Heart right ventricle (tissue), 16 donors: Measurements from ENCODE around the gene AIG1. TPM values are rescaled to one million over a fixed set of nuclear protein-coding genes. Genes with fewer than 3 reads are reported as not detected.

Experiments used
- ATAC-seq, 8 donors: fragments of 200-7000 bp; cut with Tn5 transposase; one replicate each; pipeline ENCODE4 v1.9.1; 2020; ENCODE audit warnings: mild to moderate bottlenecking in 8 of 8, moderate library complexity in 8 of 8, moderate number of reproducible peaks in 1 of 8
- DNase-seq, 2 donors: peaks; one replicate each; pipeline ENCODE4 v3.0.0-alpha.2; 2020
- H3K27ac ChIP-seq, 10 donors: fragments of 200-600 bp; sonication (generic) in 2 of 10; one replicate each; pipeline versions ENCODE4 v1.5.0 to v1.8.0; 2020 to 2022; ENCODE audit warnings: mild to moderate bottlenecking in 3 of 10
- H3K27me3 ChIP-seq, 7 donors: fragments of 200-600 bp; one replicate each; pipeline ENCODE4 v1.8.0; 2021 to 2022; ENCODE audit warnings: mild to moderate bottlenecking in 2 of 7
- H3K36me3 ChIP-seq, 9 donors: fragments of 200-600 bp; sonication (generic) in 1 of 9; one replicate each; pipeline versions ENCODE4 v1.5.0 to v1.8.0; 2020 to 2022; ENCODE audit warnings: mild to moderate bottlenecking in 2 of 9
- H3K4me1 ChIP-seq, 9 donors: fragments of 200-600 bp; sonication (generic) in 1 of 9; one replicate each; pipeline versions ENCODE4 v1.5.0 to v1.8.0; 2020 to 2022; ENCODE audit warnings: mild to moderate bottlenecking in 4 of 9
- H3K4me3 ChIP-seq, 10 donors: fragments of 200-600 bp; sonication (generic) in 2 of 10; one replicate each; pipeline versions ENCODE4 v1.5.0 to v1.8.0; 2020 to 2022; ENCODE audit warnings: mild to moderate bottlenecking in 7 of 10, moderate library complexity in 2 of 10
- H3K9me3 ChIP-seq, 11 donors: fragments of 200-600 bp in 10 of 11; sonication (generic) in 2 of 11; one replicate each; pipeline versions ENCODE4 v1.5.0 to v1.8.0; 2013 to 2022; ENCODE audit warnings: mild to moderate bottlenecking in 2 of 11, control low read depth in 1 of 11, moderate library complexity in 1 of 11
- WGBS, 2 donors: extraction: QIAGEN DNeasy Blood & Tissue Kit; methylation state at CpG; one replicate each; pipeline ENCODE4 v1.1.7; 2013; ENCODE audit warnings: inconsistent platforms in 1 of 2; 5-methylcytosine and 5-hydroxymethylcytosine counted together
- intact Hi-C, 10 donors: fragments of 100-400 bp; cut with DNase I; formaldehyde crosslinking; loops; one replicate each; pipeline versions ENCODE4 v1.11.1 to v1.14.2; 2022
- polyA plus RNA-seq, 2 donors: library from polyadenylated mRNA; stranded (reverse); fragments of 200-250 nt; gene quantifications; one replicate each; pipeline ENCODE4 v1.2.3, GENCODE V29; 2013
- total RNA-seq, 10 donors: library from RNA; stranded (reverse); fragmentation: NEBNext Ultra II Directional in 3 of 10; extraction: Animal tissue kit (Norgen Biotek cat#: 25700) in 3 of 10; gene quantifications; one replicate each; pipeline versions ENCODE4 v1.2.1 to v1.2.4, GENCODE V29; 2021 to 2023
- TF ChIP-seq, protein P1 (sequence below), 9 donors: fragments of 200-600 bp; sonication (generic) in 2 of 9; IDR thresholded peaks; one replicate each; pipeline versions ENCODE4 v1.5.0 to v1.8.0; 2021 to 2022; ENCODE audit warnings: antibody characterized with exemption in 9 of 9, mild to moderate bottlenecking in 5 of 9, moderate library complexity in 1 of 9
- donor health status: Arrhythmogenic right ventricular cardiomyopathy.
- donor health status: ischemic (EF 13 %, LVEDD 7.1; RV severe dilation, severe dysfunction).
- donor health status: healthy with polysubstance abuse.
- donor health status: DM: no; HTN: yes; CAD: no.
- donor health status: DM: no; HTN: no; CAD: no.
- donor health status: ischemic (EF 25% LVEDD 6.9; RV normal size, moderate dysfunction).
- donor health status: ischemic (EF 25% LVEDD 5.7; RV mildly dilated, moderate dysfunction).
- donor health status: healthy.
- donor health status: DM: yes; HTN: yes; CAD: no.
- donor health status: Ischemic cardiomyopathy.
- donor health status: ischemic (EF 35%, LVEDD 5.7; RV mildly dilated, moderate dysfunction).
- donor health status: nonischemic (EF 11% LVEDD 7.7; RV severe dilation, severe dysfunction).
- donor health status: DM: yes; HTN: yes; CAD: no.
- donor health status: PGD.
- donor health status: ischemic (EF 29% LVEDD 5.4; RV normal size, mild dysfunction).
- donor health status: nonischemic (EF 23%, LVEDD 6.1; RV moderate dilation, normal function).

Gene AIG1
- total and polyA plus RNA-seq, 12 donors = 17.4 to 83.2 (median 66.2) TPM

DNA sequence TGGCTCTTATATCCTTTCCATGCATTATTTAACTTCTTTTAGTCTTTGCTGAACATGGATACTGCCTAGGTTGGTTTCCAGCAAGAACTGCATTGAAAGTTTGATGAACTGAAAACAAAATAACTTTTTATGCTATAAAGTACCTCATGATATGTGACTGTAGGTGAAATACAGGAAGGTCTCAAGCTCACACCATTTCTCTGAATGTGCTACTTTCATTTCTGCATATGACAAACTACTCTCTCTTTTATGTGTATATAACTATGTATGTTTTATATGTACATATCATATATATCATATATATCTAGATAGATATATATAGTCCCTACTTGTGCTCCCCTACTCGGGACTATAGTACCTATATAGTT lies 65.9 kb downstream of the AIG1 start:
- DNase-seq = no peak
- peaks cover 0 to 21% (median 11%) of the 10 kb centered on the region in 11 donors for H3K9me3 ChIP-seq
- intact Hi-C loops = no loop called here
- ATAC-seq = no peak
- H3K36me3 ChIP-seq = peaks cover 0 to 39% (median 0%) of the 10 kb centered on the region in 9 donors
- 92 to 97% methylated on average over 1 of the region's 1 CpG for WGBS, 2 donors
- H3K4me1 ChIP-seq = no peaks in the 10 kb centered on the region
- H3K4me3 ChIP-seq = no peak overlapping the region
- H3K27me3 ChIP-seq = no peaks in the 10 kb centered on the region
- H3K27ac ChIP-seq = no peak overlapping the region
- TF ChIP-seq, protein P1, sequence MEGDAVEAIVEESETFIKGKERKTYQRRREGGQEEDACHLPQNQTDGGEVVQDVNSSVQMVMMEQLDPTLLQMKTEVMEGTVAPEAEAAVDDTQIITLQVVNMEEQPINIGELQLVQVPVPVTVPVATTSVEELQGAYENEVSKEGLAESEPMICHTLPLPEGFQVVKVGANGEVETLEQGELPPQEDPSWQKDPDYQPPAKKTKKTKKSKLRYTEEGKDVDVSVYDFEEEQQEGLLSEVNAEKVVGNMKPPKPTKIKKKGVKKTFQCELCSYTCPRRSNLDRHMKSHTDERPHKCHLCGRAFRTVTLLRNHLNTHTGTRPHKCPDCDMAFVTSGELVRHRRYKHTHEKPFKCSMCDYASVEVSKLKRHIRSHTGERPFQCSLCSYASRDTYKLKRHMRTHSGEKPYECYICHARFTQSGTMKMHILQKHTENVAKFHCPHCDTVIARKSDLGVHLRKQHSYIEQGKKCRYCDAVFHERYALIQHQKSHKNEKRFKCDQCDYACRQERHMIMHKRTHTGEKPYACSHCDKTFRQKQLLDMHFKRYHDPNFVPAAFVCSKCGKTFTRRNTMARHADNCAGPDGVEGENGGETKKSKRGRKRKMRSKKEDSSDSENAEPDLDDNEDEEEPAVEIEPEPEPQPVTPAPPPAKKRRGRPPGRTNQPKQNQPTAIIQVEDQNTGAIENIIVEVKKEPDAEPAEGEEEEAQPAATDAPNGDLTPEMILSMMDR (IDR thresholded peaks at IDR 0.05) = no peak

DNA sequence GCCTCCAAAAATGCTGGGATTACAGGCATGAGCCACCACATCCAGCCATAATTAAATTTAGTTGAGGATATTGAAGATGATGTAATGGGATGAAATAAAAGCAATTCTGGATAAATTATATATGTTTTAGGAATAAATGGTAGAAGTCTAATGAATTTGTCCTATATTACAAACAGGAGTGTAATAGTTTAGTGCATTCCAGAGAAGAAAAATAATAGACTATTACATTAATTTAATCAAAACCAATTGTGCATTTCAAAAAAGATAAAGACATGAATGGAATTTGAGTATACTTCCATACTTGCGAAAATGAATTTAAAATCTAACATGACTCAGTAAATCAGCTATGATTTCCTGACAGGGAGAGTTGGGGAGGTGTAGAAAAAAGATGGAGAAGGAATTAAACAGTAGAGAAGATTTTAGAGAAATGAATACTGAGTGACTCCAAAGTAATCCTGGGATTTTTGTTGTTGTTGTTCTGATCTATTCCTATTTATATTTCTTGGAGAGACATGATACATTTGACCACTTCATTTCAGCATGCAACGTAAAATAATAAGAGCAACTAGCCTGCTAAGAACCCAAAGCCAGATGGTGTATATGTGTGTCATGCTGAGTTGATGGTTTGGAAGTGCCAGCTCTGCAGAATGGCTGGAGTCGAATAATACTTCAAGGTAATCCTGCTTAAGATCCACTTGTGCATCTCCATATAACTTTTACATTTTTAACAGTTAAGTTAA lies 67.4 kb downstream of the AIG1 start:
- Histone ChIP-seq H3K27me3 (no peaks in the 10 kb centered on the region), H3K4me1 (no peaks in the 10 kb centered on the region), H3K4me3 (no peak overlapping the region), H3K9me3 (peaks cover 0 to 29% (median 11%) of the 10 kb centered on the region in 11 donors), H3K36me3 (peaks cover 0 to 40% (median 0%) of the 10 kb centered on the region in 9 donors), H3K27ac (no peak overlapping the region)
- DNase-seq = no peak
- TF ChIP-seq, protein P1 (IDR thresholded peaks at IDR 0.05) = no peak
- WGBS, 2 donors = 93 to 94% methylated on average over 3 of the region's 3 CpGs
- intact Hi-C loops = no loop called here
- ATAC-seq = no peak

DNA sequence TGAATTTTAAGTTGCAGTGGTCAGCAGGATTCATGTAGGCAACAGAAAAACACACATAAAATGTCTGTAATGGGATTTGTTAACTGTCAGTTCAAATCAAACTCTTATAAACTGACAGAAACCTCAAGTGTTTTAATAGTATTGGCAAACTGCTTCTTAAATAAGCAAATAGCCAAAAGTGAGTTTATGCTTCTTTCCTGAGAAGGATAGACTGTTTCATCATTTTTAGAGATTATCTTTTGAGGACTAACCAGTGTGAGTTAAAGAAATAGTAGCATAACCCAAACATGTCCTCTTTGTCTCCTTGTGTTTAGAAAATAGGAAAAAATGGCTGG lies 68.0 kb downstream of the AIG1 start:
- peaks cover 0 to 29% (median 11%) of the 10 kb centered on the region in 11 donors for H3K9me3 ChIP-seq
- intact Hi-C loops = no loop called here
- no peak overlapping the region for H3K27ac ChIP-seq
- no peaks in the 10 kb centered on the region for H3K27me3 ChIP-seq
- no peak for ATAC-seq
- TF ChIP-seq, protein P1 (IDR thresholded peaks at IDR 0.05) = no peak
- H3K4me3 ChIP-seq = no peak overlapping the region
- H3K4me1 ChIP-seq = no peaks in the 10 kb centered on the region
- peaks cover 0 to 40% (median 0%) of the 10 kb centered on the region in 9 donors for H3K36me3 ChIP-seq
- no peak for DNase-seq

DNA sequence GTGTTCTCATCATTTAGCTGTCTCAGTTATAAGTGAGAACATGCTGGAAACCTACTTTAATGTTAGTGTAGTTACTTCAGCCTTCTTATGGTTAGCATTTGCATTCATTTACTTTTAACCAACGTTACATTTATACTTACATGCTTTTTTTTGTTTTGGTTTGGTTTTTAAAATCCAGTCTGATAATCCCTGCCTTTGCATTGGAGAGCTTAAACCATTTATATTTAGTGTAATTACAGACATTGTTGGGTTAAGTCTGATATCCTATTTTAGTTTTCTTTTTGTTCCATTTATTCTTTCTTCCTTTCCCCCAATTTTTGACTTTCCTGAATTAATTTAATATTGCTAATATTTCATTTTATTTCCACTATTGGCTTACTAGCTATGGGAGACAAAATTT lies 70.2 kb downstream of the AIG1 start:
- no peak overlapping the region for H3K4me3 ChIP-seq
- H3K36me3 ChIP-seq = peaks cover 0 to 34% (median 0%) of the 10 kb centered on the region in 9 donors
- H3K27me3 ChIP-seq = no peaks in the 10 kb centered on the region
- H3K4me1 ChIP-seq = peaks cover 0 to 11% (median 0%) of the 10 kb centered on the region in 9 donors
- WGBS, 2 donors = 84 to 94% methylated on average over 1 of the region's 1 CpG
- TF ChIP-seq, protein P1 (IDR thresholded peaks at IDR 0.05) = no peak
- no peak for ATAC-seq
- H3K9me3 ChIP-seq = peaks cover 0 to 29% (median 11%) of the 10 kb centered on the region in 11 donors
- DNase-seq = no peak
- no peak overlapping the region for H3K27ac ChIP-seq
- intact Hi-C loops = no loop called here
